ENCODE measurements around the gene TXNRD3.

TXNRD3 gene

DNA sequence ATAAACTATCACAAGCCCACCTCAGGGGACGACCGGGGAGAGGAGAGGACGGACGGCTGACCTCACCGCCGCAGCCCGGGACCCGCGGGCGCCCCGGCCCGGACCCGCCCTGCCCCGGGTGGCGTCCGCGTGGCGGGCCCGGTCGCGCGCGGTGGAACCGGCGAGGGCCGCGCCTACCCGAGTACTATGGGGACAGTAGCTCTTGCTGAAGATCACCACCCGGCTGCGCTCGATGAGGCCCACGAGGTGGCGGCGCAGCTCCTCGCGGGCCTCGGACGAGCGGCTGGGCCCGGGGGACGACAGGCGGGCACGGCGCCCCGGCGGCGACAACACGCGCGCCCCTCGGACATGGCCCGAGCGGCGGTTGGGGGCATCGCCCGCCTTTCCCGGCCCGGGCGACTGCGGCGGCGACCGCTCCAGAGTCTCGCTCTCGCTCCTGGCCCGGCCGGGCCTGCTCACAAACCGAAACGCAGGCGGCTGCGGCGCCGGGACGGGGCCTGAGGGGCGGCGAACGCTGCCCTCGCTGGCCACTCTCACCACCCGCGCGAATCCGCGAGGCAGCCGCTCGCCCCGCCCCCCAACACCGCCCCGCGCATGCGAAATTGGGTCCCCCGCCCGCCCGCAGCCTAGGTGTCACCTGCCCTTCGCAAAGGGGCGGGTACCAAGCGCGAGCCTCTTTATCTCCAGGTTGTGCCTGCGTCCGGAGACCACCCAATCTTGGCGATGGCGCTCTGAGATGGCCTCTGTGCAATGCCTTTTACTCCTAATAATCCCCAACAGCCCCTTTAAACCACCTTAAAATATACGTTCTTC is at the start of gene TXNRD3:
Gene TXNRD3 (minus strand): TSS at position 554 of the 813 bp plus-strand sequence.
- no peak for FAIRE-seq

DNA sequence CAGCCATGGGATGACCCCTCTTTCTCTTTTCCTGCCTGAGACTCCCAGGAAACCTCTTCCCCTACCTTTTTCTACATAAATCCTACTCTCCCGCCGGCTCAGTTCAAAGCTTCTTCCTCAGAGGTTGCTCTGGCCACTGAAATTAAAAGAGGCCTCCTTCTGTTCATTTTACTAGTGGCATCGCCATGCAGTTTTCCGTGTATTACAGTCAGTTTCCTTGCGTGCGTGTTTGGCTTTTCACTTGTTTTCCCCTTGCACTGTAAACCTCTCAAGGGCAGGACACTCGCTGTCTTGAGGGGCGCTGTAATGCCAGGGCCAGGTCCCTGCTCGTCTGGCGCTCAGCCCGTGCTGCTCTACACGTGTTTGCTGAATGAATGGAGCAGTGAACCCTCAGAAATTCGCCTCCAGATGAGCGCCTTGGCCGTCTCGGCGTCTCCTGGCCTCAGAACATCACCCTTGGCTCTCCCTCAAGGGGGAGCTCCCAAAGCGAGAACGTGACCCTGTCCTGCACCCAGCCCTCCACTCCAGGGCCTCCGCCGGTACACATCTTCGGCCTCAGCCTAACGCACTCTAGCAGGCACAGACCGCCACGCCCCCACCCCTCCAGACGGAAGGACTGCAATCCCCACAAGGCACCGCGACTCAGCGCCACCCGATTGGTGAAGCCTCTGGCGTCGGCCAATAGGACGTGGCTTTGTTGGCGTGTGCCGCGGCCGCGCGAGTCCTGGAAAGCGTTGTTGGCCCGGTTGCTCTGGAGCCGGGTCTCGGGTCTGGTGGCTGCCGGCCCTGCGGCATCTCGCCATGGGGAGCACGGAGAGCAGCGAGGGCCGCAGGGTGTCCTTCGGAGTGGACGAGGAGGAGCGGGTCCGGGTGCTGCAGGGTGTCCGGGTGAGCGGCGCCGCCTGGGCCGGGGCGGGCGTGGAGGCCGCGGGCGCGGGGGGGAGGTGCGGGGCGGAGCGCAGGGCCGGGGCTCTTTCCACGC is 48.9 kb upstream of the TXNRD3 start, which contains the start of gene CHCHD6:
Gene CHCHD6 (plus strand): TSS at position 729 of the 982 bp plus-strand sequence. CDS start 73 bp downstream, at position 802.
- FAIRE-seq: peak; percentile 72

DNA sequence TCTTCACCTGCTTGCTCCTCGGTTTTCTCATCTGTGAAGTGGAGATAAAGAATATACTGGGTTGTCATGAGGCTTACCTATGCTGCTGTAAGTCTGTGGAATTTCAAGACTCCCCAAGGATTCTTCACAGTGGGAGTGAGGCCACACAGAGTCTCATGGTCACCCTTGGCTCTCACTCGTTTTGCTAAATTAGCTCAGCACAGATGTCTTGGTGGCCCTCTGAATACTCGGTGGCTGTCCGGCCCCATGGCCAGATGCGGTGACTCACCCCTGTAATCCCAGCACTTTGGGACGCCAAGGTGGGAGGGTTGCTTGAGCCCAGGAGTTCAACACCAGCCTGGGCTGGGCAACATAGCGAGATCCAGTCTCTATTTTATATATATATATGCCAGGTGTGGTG is 44.1 kb upstream of the TXNRD3 start:
- FAIRE-seq: no peak

DNA sequence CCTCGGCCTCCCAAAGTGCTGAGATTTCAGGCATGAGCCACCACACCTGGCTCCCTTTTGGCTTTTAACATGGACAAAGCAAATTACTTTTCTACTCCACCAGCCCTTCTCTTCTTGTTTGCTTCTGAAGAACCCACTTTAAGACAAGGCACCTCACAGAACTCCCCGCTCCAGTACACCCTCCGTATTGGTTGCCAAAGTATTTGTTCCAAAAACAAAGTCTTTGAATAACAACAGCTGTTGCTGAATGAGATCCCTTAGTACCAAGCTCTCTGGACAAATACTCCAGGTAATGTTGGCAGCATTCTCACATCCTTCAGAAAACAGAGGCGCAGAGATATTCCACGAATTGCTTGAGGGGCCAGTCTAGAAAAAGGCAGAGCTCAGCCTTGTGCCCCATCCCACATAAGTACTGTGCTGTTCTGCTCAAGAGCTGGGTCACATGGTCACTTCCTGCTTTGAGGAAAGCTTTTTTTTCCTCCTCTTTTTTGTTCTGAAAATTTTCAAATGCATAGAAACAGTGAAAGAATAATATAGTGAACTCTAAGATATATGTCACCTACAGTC is 41.9 kb upstream of the TXNRD3 start:
- FAIRE-seq: no peak

DNA sequence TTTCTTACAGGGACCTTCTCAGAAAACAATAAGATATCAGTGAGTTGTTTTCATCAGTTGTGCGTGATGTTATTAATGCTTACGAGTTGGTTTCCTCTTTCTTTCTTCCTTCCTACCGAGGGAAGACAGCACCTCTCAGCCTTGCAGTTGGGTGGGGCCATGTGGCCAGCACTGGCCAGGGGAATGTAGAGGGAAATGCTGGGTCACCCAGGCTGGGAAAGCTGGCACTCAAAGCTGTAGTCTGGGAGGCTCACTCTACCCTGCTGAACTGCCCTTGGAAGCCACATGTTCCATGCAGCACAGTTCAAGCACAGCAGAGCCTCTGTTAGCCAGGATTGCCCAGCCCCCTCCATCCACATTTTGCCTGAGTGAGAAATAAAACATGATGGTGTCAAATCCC is 39.0 kb upstream of the TXNRD3 start:
- FAIRE-seq: no peak

DNA sequence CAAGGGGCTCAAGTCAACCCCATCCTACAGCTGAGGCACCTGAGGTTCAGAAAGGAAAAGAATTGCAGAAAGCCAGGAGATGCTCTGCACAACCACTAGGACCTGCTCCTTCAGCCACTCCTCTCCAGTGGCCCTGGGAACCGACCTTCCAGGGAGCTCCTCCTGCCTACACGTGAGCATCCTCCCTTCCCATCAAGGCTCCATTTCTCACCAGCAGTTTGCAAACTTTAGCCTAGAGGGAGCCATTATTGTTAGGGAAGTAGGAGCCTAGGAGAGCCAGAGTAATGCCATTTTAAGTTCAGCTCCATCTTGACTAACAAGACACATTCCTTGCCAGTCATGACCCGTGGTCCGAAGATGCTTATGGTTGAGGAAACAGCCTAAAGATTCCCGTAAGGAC is 37.9 kb upstream of the TXNRD3 start:
- FAIRE-seq: no peak

DNA sequence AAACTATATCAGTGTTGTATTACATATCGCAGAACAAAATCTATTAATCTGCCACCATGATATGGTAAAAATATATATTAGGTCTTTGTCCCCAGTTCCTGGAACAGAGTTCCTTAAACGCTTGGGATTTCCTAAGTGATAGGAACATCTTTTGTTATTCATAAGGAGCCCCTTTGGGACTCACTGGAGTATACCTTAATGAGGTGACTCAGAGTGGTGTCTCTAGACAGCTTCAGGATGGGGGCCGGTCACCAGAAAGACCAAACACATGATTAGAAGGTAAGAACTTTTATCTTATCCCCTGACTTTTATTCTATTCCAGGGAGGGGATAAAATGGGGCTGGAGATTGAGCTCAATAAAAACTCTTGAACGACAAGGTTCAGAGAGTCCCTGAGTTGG is 36.8 kb upstream of the TXNRD3 start:
- no peak for FAIRE-seq

DNA sequence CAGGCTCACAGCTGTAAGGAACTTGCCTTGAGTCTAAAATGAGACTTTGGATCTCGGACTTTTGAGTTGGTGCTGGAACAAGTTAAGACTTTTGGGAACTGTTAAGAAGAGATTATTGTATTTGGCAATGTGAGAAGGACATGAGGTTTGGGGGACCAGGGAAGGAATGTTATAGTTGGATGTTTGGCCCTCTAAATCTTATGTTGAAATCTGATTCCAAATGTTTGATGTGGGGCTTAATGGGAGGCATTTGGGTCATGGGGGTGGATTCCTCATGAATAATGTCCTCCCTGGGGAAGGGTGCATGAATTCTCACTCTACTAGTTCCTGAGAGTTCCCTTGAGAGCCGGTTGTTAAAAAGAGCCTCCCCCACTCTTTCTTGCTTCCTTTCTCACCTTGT is 30.6 kb upstream of the TXNRD3 start:
- FAIRE-seq: no peak

DNA sequence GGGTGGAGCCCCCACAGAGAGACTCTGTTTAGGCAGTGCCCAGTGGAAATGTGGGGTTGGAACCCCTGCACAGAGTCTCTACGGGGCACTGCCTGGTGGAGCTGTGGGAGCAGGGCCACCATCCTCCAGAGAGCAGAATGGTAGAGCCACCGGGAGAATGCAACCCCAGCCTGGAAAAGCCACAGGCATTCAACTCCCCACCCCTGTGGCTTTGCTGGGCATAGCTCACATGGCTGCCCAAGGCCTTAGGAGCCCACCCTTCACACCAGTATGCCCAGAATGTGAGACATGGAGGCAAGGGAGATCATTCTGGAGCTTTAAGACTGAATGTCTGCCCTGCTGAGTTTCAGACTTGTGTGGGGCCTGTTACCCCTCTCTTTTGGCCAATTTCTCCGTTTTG is 30.1 kb upstream of the TXNRD3 start:
- no peak for FAIRE-seq

DNA sequence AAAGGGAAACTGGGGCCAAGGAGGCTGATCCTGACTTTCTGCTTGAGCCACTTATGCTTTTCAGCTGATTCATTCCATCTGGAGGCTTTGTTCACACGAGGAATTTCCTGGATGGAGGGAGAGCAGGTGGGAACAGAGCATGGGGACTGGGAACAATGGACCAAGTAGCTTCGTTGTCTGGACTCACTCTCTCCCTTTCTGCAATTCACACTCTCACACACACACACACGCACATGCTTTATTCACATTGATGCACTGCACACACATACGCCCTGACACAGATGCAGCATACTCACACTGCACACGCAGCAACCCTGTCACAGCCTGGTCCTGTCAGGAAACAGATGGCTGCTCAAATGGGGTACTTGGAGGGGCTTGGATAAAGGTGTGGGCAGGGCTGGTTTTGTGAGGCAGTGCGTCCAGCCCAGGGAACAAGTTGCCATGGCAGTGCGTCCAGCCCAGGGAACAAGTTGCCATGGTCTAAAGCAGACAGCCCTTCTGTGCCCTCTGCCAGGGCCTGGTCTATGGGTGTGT is 29.4 kb upstream of the TXNRD3 start:
- FAIRE-seq: no peak

DNA sequence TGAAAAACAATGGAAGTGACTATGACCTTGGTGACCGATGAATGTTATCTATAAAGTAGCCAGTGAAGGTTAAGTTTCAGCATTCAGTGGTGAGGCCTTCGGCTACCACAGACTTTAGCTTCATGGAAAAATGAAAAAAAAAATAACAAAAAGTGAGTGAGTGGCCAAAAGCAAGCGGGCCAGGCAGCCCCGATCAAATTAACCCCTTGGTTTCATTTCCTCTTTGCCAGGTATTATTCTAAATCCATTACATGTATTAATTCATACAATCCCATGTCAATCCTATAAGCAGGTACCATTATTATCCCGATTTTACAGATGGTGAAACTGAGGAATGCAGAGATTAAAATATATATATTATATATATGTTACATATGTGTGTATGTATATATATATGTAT is 28.1 kb upstream of the TXNRD3 start:
- FAIRE-seq: no peak

DNA sequence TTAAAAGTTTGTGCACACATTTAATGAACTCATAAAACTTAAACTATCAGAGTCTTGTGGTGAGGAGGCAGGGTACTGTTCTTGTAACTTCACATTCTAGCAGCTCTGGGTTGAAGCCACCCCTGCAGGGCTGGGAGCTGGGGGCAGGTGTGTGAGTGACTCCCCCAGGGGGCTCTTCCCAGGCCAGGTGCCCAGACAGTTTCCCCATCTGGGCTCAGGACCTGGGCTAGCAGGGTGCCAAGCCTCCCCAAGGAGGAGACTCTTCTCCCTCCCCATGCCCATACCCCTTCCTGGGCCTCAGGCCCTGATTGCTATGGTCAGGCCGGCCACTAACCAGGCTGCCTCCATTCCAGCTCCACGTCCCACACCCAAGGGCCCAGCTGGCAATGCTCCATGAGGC is 27.1 kb upstream of the TXNRD3 start:
- FAIRE-seq: no peak

DNA sequence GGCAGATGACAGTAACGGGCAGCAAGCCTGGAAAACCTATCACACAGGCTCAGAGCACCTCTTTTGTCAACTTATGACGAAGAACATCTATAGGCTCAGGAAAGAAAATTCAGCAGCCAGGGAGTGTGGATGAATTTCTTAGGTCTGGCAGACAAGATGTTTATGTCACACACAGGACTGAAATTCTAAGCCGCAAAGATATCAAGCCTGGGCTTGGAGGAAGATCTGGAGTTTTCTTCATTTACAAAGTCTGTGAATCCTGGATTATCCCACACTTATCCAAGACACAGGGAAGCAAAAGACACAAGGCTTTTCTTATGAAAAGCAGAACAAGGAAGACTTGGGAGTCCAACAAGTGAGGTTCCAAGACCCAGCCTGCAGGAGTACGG is 25.7 kb upstream of the TXNRD3 start:
- no peak for FAIRE-seq

DNA sequence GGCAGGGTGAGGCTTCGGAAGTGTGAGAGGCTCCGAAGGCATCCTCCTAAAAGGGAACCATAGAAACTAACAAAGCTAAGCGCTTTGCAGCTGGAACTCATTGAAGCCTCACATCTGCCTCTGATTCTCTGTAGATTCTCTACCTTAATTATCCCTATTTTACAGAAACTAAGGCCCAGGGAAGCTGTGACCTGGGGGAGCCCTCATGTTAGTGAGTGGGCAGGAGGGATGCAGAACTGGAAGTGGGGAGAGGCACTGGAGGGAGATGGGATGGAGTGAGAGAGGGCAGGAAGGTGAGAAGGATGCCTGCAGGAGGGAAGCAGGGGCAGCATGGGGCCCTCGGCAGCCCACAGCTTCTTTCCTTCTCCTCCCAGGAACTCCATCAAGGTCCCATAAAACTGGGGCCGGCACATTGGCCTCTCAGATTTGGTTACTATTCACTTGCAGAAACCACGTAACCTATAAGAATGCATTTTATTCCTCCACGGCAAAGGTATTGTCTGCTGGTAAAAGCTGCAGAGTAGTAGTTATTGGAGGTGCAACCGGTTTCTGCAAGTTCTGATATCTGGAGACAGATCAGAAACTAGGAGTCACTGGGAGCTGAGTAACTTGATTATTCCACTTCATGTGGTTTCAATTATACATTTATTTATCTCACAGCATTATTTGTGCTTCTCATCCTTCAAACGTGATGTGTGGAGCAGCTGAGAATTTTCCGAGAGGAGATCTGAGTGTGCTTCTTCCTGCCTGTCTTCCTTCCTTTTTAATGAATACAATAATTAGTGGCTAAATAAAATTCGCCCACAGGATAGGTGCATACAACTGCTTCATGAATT is 25.1 kb upstream of the TXNRD3 start:
- no peak for FAIRE-seq

DNA sequence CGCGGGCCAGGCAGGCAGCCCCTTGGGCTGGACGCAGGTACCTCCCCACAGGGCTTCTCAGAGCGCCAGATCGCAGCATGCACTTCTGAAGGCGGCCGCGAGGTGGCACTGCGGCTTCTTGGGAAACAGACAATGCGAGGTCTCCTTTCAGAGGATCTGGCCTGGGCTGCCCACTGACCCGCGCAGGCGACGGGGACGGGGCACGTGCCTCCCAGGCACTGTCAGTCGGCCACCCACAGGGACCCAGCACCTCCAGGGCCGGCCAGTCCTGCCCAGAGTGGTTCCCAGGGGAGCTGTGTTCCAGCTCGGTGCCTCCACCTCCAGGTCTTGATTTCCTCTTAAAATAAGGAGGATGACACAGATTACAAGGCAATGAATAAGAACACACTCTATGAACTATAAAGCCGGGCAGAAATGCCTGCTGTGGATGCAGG is 24.4 kb upstream of the TXNRD3 start:
- no peak for FAIRE-seq

DNA sequence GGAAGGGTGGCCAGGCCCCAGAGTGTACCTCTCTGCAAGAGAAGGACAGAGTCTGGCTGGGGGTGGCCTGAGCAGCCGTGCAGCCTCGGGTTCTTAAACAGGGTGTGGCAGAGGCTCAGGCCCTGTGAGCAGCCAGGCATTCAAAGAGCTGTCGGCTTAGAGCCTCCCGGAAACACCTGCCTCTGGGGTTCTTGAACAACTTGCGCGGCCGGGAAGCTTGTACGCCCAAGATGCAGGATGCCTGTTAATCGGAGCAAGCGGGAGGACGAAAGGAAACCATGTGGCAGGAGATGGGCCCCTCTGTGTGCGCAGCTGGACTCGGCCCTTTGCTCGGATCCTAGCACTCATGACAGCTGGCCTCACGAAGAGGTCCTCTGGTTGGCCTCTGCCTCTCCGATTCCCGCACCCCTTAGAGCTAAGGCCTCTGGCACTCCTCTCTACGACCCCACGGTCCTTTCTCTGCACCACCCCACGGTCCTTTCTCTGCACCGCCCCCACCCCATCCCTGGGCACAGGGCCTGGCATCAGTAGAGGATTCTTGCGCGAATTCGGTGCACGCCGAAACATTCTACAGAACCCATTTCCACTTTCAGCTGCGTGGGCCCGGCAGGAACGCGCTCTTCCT is 23.9 kb upstream of the TXNRD3 start:
- FAIRE-seq: no peak

DNA sequence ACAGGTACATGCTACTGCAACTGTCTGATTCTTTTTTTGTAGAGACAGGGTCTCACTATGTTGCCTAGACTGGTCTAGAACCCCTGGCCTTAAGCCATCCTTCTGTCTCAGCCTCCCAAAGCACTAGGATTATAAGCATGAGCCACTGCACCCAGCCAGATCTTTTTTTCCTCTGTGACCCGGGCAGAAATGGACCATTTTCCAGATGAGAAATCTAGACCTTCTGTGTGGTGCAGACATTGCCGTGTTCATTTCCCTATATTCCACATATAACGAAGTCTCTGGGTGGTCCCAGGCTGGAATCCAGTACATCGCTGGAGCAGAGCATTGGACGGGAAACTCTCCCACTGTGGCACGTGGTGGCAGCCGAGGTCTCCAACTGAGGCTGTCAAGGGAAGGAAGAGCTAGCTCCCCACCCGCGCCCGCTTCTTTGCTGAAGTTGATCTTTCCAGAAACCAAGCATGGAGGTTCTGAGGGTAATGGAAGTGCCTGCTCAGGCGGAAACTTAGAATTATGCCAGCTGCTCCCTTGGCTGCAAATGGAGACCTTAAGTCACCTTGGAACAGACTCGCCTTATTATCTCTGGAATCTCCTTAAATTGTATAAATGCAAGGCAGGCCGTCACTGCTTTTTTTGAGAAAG is 23.1 kb upstream of the TXNRD3 start:
- FAIRE-seq: no peak

DNA sequence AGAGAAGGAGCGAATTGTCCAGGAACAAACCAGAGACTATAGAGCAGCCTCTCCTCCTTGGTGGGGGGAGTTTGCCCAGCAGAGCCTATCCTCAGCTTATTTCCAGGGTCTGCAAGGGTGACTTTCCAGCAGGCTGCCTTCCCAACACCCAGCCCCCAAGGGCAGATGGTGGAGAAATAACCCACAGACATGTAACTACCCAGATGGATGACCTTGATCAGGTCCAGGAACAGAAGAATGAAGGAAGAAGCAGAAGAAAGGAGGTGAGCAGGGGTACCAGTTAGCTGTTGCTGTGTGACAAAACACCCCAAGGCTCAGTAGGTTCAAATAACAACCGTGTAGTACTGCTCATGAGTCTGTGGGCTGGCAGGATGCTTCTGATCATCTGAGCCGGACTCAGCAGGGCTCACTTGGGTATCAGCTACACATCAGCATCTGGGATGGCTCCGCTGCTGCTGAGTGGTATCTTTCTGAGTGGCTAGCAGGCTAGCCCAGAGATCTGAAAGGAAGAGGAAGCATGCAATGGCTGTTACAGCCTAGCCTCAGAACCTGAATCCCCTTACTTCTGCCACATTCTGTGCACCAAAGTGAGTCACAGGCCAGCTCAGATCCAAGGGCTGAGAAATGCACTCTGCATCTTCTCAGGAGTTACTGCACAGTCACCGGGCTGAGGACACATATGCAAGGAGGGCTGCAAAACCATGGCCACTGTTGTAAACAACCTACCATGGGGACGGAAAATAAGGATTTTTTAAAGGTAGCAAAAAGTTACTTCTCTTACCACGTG is 22.2 kb upstream of the TXNRD3 start:
- FAIRE-seq: no peak

DNA sequence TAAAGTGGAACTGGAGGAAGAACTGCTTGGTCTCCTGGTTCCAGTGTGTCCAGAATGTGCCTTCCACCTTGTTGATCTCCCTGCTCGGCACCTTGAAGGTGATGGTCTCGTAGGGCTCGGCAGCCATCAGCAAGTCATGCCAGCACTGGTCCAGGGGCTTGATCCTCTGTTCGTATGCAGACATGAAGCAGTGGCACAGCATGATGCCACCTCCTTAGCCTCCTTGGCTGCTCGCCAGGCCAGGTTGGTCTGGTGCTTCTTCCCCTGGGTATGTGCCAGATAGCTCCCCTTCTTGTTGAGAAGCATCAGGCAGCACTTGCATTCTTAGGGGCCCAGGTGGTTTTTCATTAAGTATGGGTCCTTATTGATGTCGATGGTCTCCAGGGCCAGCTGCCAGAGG is 17.8 kb upstream of the TXNRD3 start:
- FAIRE-seq: no peak

DNA sequence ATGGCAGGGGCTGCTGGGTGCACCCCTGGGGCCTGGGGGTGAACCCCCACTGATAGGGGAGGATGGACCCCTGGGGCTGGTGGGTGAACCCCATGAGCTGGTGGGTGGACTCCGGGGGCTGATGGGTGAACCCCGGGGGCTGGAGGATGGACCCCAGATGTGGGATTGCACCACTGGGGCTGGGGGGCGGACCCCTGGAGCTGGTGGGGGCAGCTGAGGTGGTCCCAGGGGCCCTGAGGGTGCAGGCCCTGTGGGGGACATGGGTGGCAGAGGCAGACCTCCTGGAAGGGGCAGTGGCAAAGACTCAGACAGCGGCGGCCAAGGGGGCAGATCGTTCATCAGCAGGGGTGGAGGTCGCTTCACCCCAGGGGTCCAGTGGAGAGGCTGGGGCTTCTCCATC is 17.4 kb upstream of the TXNRD3 start:
- no peak for FAIRE-seq

All from TTC549 (cell line).